Omental fat pad (tissue), 4 donors: ENCODE data around the gene CWF19L1. TPM values are rescaled to one million over a fixed set of nuclear protein-coding genes. Genes with fewer than 3 reads are reported as not detected.

Experiments used
- ATAC-seq: fragments of 150-250 bp; one replicate; pipeline ENCODE4 v1.9.1; 2016; ENCODE audit warnings: mild to moderate bottlenecking, moderate library complexity; ENCODE audit not compliant: low FRiP score
- DNase-seq: peaks from one replicate; pipeline ENCODE4 v3.0.0-alpha.2; 2019; ENCODE audit warnings: low spot score
- CTCF ChIP-seq, 3 donors: fragments of 450-650 bp; IDR thresholded peaks; one replicate each; pipeline ENCODE4 v1.5.1; 2016 to 2017; ENCODE audit warnings: antibody characterized with exemption in 3 of 3, mild to moderate bottlenecking in 3 of 3, moderate library complexity in 2 of 3
- total RNA-seq, 4 donors: library from RNA; depleted of rRNA; stranded (reverse); fragments of >200 nt; gene quantifications; one replicate each; pipeline ENCODE4 v1.1.0, GENCODE V29; 2016

CWF19L1 gene
- total RNA-seq, 4 donors from 2014 or later = 14.4 to 24.9 (median 16.6) TPM

GRCh38 chr10:100253041-100253440, 14.4 kb downstream of the CWF19L1 start:
- no peak for DNase-seq

GRCh38 chr10:100248820-100249219, 18.6 kb downstream of the CWF19L1 start:
- TF ChIP-seq CTCF (IDR thresholded peaks at IDR 0.05) = no peak
- no peak for DNase-seq
- ATAC-seq = no peak

More at GRCh38 chr10:100253041-100253440, 14.4 kb downstream of the CWF19L1 start:
- ATAC-seq = no peak
- no peak for TF ChIP-seq CTCF (IDR thresholded peaks at IDR 0.05)

- DNase-seq = no peak
- peak; percentile 73 for ATAC-seq
- TF ChIP-seq CTCF (IDR thresholded peaks at IDR 0.05) = no peak
Observed at GRCh38 chr10:100245484-100246220, 21.8 kb downstream of the CWF19L1 start.

- no peak for TF ChIP-seq CTCF (IDR thresholded peaks at IDR 0.05)
- no peak for DNase-seq
- ATAC-seq = no peak
Observed at GRCh38 chr10:100239851-100240250, 27.6 kb downstream of the CWF19L1 start.

GRCh38 chr10:100238429-100238828, 29.0 kb downstream of the CWF19L1 start:
- DNase-seq (no peak), ATAC-seq (no peak)
- no peak for TF ChIP-seq CTCF (IDR thresholded peaks at IDR 0.05)

- no peak for DNase-seq
- TF ChIP-seq CTCF (IDR thresholded peaks at IDR 0.05) = no peak
- ATAC-seq = no peak
Observed at GRCh38 chr10:100232101-100232500, 35.3 kb downstream of the CWF19L1 start.

- no peak for TF ChIP-seq CTCF (IDR thresholded peaks at IDR 0.05)
- no peak for ATAC-seq
- no peak for DNase-seq
Observed at GRCh38 chr10:100229819-100230422, 37.5 kb downstream of the CWF19L1 start.
